Calu3 (cell line): ENCODE results near the gene TCP11L2. TPM values are rescaled to one million over a fixed set of nuclear protein-coding genes. Genes with fewer than 3 reads are reported as not detected.
A peak's percentile ranks its signal among the peaks of the same experiment; 100 is the strongest.
"Not testable (repeated sequence)": the region's sequence is repeated elsewhere in the genome, so short reads cannot be mapped to it uniquely, and the experiment has no call there.

ENCODE experiments used
- BruUV-seq: library from RNA; stranded (reverse); fragments of 400-500 nt; replicated peaks from 2 replicates; lab custom pipeline; 2021; lab: Mats Ljungman, UMichigan
- CTCF ChIA-PET: fragments of 300-600 bp; sonication (Branson Sonifier 250); formaldehyde crosslinking; loops from one replicate; lab custom pipeline; 2022; ENCODE audit warnings: antibody characterized with exemption; lab: Charles Lee
- DNase-seq: peaks from one replicate; pipeline ENCODE4 v3.0.0; 2022
- H3K27ac Mint-ChIP-seq: one replicate; pipeline ENCODE4 v1.8.0; 2022; ENCODE audit warnings: mixed read lengths; ENCODE audit not compliant: unreplicated experiment
- H3K27me3 Mint-ChIP-seq: one replicate; pipeline ENCODE4 v1.8.0; 2022; ENCODE audit warnings: mixed read lengths; ENCODE audit not compliant: unreplicated experiment
- H3K36me3 Mint-ChIP-seq: one replicate; pipeline ENCODE4 v1.8.0; 2022; ENCODE audit warnings: mild to moderate bottlenecking, moderate library complexity, mixed read lengths; ENCODE audit not compliant: insufficient read depth, unreplicated experiment
- H3K4me1 Mint-ChIP-seq: one replicate; pipeline ENCODE4 v1.8.0; 2022; ENCODE audit warnings: mild to moderate bottlenecking, low read depth, mixed read lengths; ENCODE audit not compliant: unreplicated experiment
- H3K4me3 Mint-ChIP-seq: one replicate; pipeline ENCODE4 v1.8.0; 2022; ENCODE audit warnings: mild to moderate bottlenecking, low read depth, moderate library complexity, mixed read lengths; ENCODE audit not compliant: unreplicated experiment
- H3K9me3 Mint-ChIP-seq: one replicate; pipeline ENCODE4 v1.8.0; 2022; ENCODE audit warnings: low read depth, mixed read lengths; ENCODE audit not compliant: unreplicated experiment
- CTCF ChIP-seq: fragments of 200-600 bp; IDR thresholded peaks from one replicate; pipeline ENCODE4 v1.8.0; 2022; ENCODE audit warnings: antibody characterized with exemption; ENCODE audit not compliant: unreplicated experiment
- intact Hi-C: fragments of 100-400 bp; cut with micrococcal nuclease; formaldehyde crosslinking; loops from one replicate; pipeline ENCODE4 v1.10.0; 2022; ENCODE audit not compliant: unreplicated experiment
- total RNA-seq: library from RNA; stranded (reverse); gene quantifications from 2 replicates; pipeline ENCODE4 v1.2.3, GENCODE V29; 2022

The TCP11L2 gene
- total RNA-seq, 1 experiment from 2014 or later: 37.7 TPM

DNA sequence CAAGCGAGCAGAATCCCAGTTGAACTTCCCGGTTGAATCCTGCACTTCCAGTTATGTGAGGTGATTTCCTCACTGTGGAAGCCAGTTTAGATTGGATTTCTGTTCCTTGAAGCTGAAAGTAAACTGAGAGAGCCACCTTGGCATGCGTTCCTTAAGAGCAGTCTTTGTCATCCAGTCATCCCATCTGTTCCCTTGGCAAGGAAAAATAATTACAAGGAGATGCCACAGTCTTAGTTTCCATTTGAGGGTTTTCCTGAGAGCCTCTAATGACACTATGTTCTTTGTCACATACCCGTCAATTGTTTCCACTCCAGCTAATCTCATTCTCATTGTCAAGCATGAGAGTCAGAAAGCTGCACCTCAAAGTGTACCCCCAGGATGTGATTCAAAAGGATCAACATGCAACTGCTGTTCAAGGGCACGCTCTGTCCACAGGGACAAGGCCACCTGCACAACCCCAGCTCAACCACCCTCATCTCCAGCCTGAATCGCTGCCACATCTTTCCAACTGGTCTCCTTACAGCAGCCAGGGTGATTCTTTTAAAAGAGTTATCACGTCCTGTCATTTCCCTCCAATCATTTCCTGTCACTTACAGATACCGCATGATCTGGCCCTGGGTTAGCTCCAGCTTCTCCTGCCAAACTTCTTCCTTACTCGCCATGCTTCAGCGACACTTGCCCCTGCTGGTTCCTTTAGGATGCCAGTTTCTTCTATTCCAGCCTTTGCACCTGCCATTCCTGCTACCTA is 18.0 kb upstream of the TCP11L2 start:
- Mint-ChIP-seq H3K4me1 (peaks cover 76% of the 10 kb centered on the region), H3K36me3 (peaks cover 21% of the 10 kb centered on the region), H3K27ac (peak overlapping the region; percentile 33), H3K9me3 (peaks cover 6% of the 10 kb centered on the region), H3K27me3 (no peaks in the 10 kb centered on the region), H3K4me3 (no peak overlapping the region)
- no TSS peak for BruUV-seq
- TF ChIP-seq CTCF: no peak
- no peak for DNase-seq
- intact Hi-C loops: no loop called here
- CTCF ChIA-PET: interaction anchor here (1.5 to 3.7 kb wide), 2 partner anchors 12 to 58 kb away, joined by 4 to 22 read pairs; no protein-coding TSS in a partner anchor

- peak overlapping the region; percentile 52 for H3K27ac Mint-ChIP-seq
- H3K9me3 Mint-ChIP-seq: peaks cover 6% of the 10 kb centered on the region
- CTCF ChIA-PET: no interaction called here
- TF ChIP-seq CTCF: no peak
- intact Hi-C loops: no loop called here
- H3K36me3 Mint-ChIP-seq: peaks cover 21% of the 10 kb centered on the region
- H3K4me3 Mint-ChIP-seq: no peak overlapping the region
- no TSS peak for BruUV-seq
- DNase-seq: no peak
- H3K4me1 Mint-ChIP-seq: peaks cover 85% of the 10 kb centered on the region
- no peaks in the 10 kb centered on the region for H3K27me3 Mint-ChIP-seq
Observed at GRCh38 chr12:106285982-106286381, 16.6 kb upstream of the TCP11L2 start.

DNA sequence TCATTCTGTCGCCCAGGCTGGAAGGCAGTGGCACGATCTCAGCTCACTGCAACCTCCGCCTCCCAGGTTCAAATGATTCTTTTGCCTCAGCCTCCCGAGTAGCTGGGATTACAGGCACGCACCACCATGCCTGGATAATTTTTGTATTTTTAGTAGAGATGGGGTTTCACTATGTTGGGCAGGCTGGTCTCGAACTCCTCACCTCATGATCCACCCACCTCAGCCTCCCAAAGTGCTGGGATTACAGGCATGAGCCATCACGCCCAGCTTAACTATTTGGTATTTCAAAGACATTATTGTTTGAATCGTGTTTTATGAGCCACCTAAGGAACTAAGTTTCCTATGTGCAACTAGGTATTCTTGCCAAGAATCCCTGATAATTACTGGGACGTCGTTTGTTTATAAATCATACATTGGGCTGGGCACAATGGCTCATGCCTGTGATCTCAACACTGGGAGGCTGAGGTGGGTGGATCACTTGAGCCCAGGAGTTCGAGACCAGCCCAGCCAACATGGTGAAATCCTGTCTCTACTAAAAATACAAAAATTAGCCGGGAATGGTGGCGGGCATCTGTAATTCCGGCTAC is 15.9 kb upstream of the TCP11L2 start:
- Mint-ChIP-seq H3K4me1 (peaks cover 85% of the 10 kb centered on the region), H3K27ac (peak overlapping the region; percentile 88), H3K36me3 (peaks cover 21% of the 10 kb centered on the region)
- H3K27me3 Mint-ChIP-seq, CTCF ChIA-PET, H3K9me3 Mint-ChIP-seq, H3K4me3 Mint-ChIP-seq, intact Hi-C loops, BruUV-seq, DNase-seq: not testable (repeated sequence)

DNA sequence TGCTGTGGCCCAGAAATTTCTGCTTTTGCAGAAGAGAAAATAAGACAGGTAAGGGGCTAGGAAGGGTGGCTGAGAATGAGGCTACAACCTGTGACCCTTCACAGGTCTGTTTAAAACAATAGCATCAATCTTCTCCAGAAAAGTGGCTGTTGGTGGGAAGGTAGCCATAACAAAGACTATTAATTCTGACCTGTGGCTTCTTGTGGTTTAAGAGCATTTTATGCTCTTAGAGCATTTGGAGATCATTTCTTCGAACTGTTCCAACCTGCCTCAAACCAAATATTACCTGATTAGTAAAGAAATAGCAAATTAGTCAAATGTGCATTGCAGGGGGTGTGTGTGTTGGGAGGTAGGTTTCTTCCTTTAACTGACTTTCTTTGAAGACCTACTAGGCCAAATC is 15.2 kb upstream of the TCP11L2 start:
- Mint-ChIP-seq H3K9me3 (peaks cover 4% of the 10 kb centered on the region), H3K36me3 (peaks cover 20% of the 10 kb centered on the region), H3K4me1 (peaks cover 81% of the 10 kb centered on the region), H3K27me3 (no peaks in the 10 kb centered on the region), H3K4me3 (peak overlapping the region; percentile 3), H3K27ac (peak overlapping the region; percentile 88)
- BruUV-seq: no TSS peak
- CTCF ChIA-PET: interaction anchor here (0.6 kb wide), 1 partner anchor 35 kb away, joined by 3 read pairs; no protein-coding TSS in a partner anchor
- intact Hi-C loops: no loop called here
- no peak for TF ChIP-seq CTCF
- no peak for DNase-seq
